HG03175 (cell line): ENCODE results near the gene R3HDM2.

Experiments used
- ATAC-seq: cut with Tn5 transposase; IDR thresholded peaks from one replicate; pipeline ENCODE4 v1.9.1; 2021; ENCODE audit warnings: mild to moderate bottlenecking, moderate library complexity; ENCODE audit not compliant: unreplicated experiment

Gene R3HDM2

GRCh38 chr12:57243521-57244311 lies 187.1 kb downstream of the R3HDM2 start:
- ATAC-seq: no peak

- ATAC-seq: peak; percentile 47
Measured at GRCh38 chr12:57242691-57243454, 188.0 kb downstream of the R3HDM2 start.

GRCh38 chr12:57242329-57242690 lies 188.5 kb downstream of the R3HDM2 start:
- no peak for ATAC-seq

GRCh38 chr12:57241402-57242310 lies 189.2 kb downstream of the R3HDM2 start:
- no peak for ATAC-seq

GRCh38 chr12:57240926-57241401 lies 189.9 kb downstream of the R3HDM2 start:
- no peak for ATAC-seq

GRCh38 chr12:57240066-57240921 lies 190.5 kb downstream of the R3HDM2 start:
- no peak for ATAC-seq

GRCh38 chr12:57239587-57240065 lies 191.2 kb downstream of the R3HDM2 start:
- ATAC-seq: no peak

GRCh38 chr12:57238854-57239554 lies 191.8 kb downstream of the R3HDM2 start:
- peak; percentile 48 for ATAC-seq

GRCh38 chr12:57237932-57238853 lies 192.7 kb downstream of the R3HDM2 start:
- ATAC-seq: no peak

- no peak for ATAC-seq
Measured at GRCh38 chr12:57237596-57237931, 193.3 kb downstream of the R3HDM2 start.

- no peak for ATAC-seq
Measured at GRCh38 chr12:57236925-57237595, 193.8 kb downstream of the R3HDM2 start.

- no peak for ATAC-seq
Measured at GRCh38 chr12:57236201-57236924, 194.5 kb downstream of the R3HDM2 start.

- ATAC-seq: no peak
Measured at GRCh38 chr12:57235728-57236131, 195.1 kb downstream of the R3HDM2 start.

GRCh38 chr12:57235017-57235727 lies 195.7 kb downstream of the R3HDM2 start:
- ATAC-seq: no peak

- no peak for ATAC-seq
Measured at GRCh38 chr12:57234571-57235016, 196.2 kb downstream of the R3HDM2 start.

- no peak for ATAC-seq
Measured at GRCh38 chr12:57234233-57234570, 196.6 kb downstream of the R3HDM2 start.
